HepG2 (cell line): Measurements from ENCODE around the gene KIF26B. TPM values are rescaled to one million over a fixed set of nuclear protein-coding genes. Genes with fewer than 3 reads are reported as not detected.

Source experiments
- ATAC-seq: fragments of 200-7000 bp; cut with Tn5 transposase; 3 replicates; pipeline ENCODE4 v1.9.1; 2020; ENCODE audit warnings: mild to moderate bottlenecking, moderate library complexity
- BruUV-seq: library from RNA; stranded (reverse); fragments of 400-500 nt; replicated peaks from 2 replicates; lab custom pipeline; 2021; lab: Mats Ljungman, UMichigan
- CTCF ChIA-PET: fragments of 300-600 bp; formaldehyde crosslinking; extraction: SDS; loops from one replicate; lab custom pipeline; 2021; ENCODE audit warnings: low total read pairs, inconsistent platforms, low intra/inter-chr PET ratio; lab: Yijun Ruan, JAX
- POLR2A ChIA-PET: fragments of 350-600 bp; sonication (Branson Sonifier 250); formaldehyde crosslinking; loops from one replicate; lab custom pipeline; 2020; ENCODE audit warnings: antibody characterized with exemption, inconsistent platforms; lab: Yijun Ruan, JAX
- DNase-seq: peaks from one replicate; pipeline ENCODE4 v3.0.0-alpha.2; 2015; ENCODE audit warnings: low spot score
- FAIRE-seq: peaks from 3 replicates; lab custom pipeline; 2011; peaks lifted over from hg19 to GRCh38; lab: Jason Lieb, UNC
- H2AFZ ChIP-seq: one replicate; pipeline ENCODE4 v1.6.1; 2011; ENCODE audit warnings: low read length, inconsistent platforms
- H3K27ac ChIP-seq: fragments of 300-600 bp; 3 replicates; pipeline ENCODE4 v1.8.0; 2011; ENCODE audit warnings: mixed run types, mild to moderate bottlenecking, mixed read lengths, low read length, inconsistent platforms; ENCODE audit not compliant: insufficient read depth; ENCODE audit errors: extremely low read length
- H3K27me3 ChIP-seq, 2 experiments: fragments of 200-600 bp in 1 of 2; 2 replicates in 1 of 2; 3 replicates in 1 of 2; pipeline versions ENCODE4 v1.6.0 to v1.8.0; 2011; ENCODE audit warnings: low read length in 2 of 2, mild to moderate bottlenecking in 2 of 2, moderate library complexity in 2 of 2, inconsistent platforms in 1 of 2; ENCODE audit not compliant: insufficient read depth in 2 of 2, control insufficient read depth in 1 of 2
- H3K36me3 ChIP-seq, 2 experiments: fragments of 200-600 bp in 1 of 2; replicated peaks in 1 of 2; 2 replicates in 1 of 2; 3 replicates in 1 of 2; pipeline versions ENCODE4 v1.5.1 to v1.8.0; 2011; ENCODE audit warnings: low read length in 2 of 2, inconsistent platforms in 1 of 2; ENCODE audit not compliant: insufficient read depth in 2 of 2, control insufficient read depth in 1 of 2
- H3K4me1 ChIP-seq: 2 replicates; pipeline ENCODE4 v1.5.1; 2012; ENCODE audit warnings: low read length, inconsistent platforms; ENCODE audit not compliant: insufficient read depth
- H3K4me2 ChIP-seq: 2 replicates; pipeline ENCODE4 v1.6.0; 2011; ENCODE audit warnings: low read depth, low read length, inconsistent platforms
- H3K4me3 ChIP-seq, 3 experiments: fragments of 200-600 bp in 1 of 3; sonication (generic), shearing (Covaris generic) in 1 of 3; replicated peaks in 1 of 3; 2 replicates each; pipeline ENCODE4 v1.5.1; 2011 to 2016; ENCODE audit warnings: low read length in 3 of 3, inconsistent platforms in 2 of 3, low read depth in 2 of 3, mild to moderate bottlenecking in 2 of 3, control low read depth in 1 of 3, mixed read lengths in 1 of 3; ENCODE audit not compliant: insufficient read depth in 1 of 3
- H3K79me2 ChIP-seq: one replicate; pipeline ENCODE4 v1.6.1; 2011; ENCODE audit warnings: low read length, inconsistent platforms; ENCODE audit not compliant: insufficient read depth
- H3K9ac ChIP-seq: 2 replicates; pipeline ENCODE4 v1.6.0; 2011; ENCODE audit warnings: mild to moderate bottlenecking, low read depth, low read length, inconsistent platforms; ENCODE audit not compliant: insufficient read depth
- H3K9me3 ChIP-seq: 2 replicates; pipeline ENCODE4 v1.5.1; 2012; ENCODE audit warnings: mild to moderate bottlenecking, low read length
- H4K20me1 ChIP-seq: 2 replicates; pipeline ENCODE4 v1.6.0; 2011; ENCODE audit warnings: inconsistent platforms, mild to moderate bottlenecking, low read length, moderate library complexity; ENCODE audit not compliant: insufficient read depth
- AGO2 ChIP-seq: fragments of 200-400 bp; formaldehyde crosslinking; optimal IDR thresholded peaks from 2 replicates; pipeline ENCODE3; 2017; ENCODE audit warnings: mild to moderate bottlenecking, low read depth, low read length, moderate library complexity
- ELF1 ChIP-seq: sonication (generic); formaldehyde crosslinking; IDR thresholded peaks from 2 replicates; pipeline ENCODE4 v1.4.0; 2020; ENCODE audit warnings: missing genetic modification reagents
- ELF4 ChIP-seq: sonication (generic); formaldehyde crosslinking; IDR thresholded peaks from 2 replicates; pipeline ENCODE4 v1.5.0; 2020; ENCODE audit warnings: missing genetic modification reagents, mild to moderate bottlenecking, moderate library complexity, borderline replicate concordance
- HDAC1 ChIP-seq: sonication (generic); formaldehyde crosslinking; IDR thresholded peaks from 2 replicates; pipeline ENCODE4 v1.5.1; 2020; ENCODE audit warnings: mild to moderate bottlenecking, missing genetic modification reagents
- HOXA3 ChIP-seq: sonication (generic); formaldehyde crosslinking; IDR thresholded peaks from 2 replicates; pipeline ENCODE4 v1.5.0; 2020; ENCODE audit warnings: missing genetic modification reagents
- IKZF1 ChIP-seq: fragments of 450-650 bp; IDR thresholded peaks from 2 replicates; pipeline ENCODE4 v1.7.1; 2016
- JUN ChIP-seq: sonication (generic); formaldehyde crosslinking; IDR thresholded peaks from 2 replicates; pipeline ENCODE4 v1.4.0; 2020; ENCODE audit warnings: mild to moderate bottlenecking, missing genetic modification reagents
- NR3C1 ChIP-seq: sonication (generic); formaldehyde crosslinking; IDR thresholded peaks from 2 replicates; pipeline ENCODE4 v1.4.0; 2020; ENCODE audit warnings: missing genetic modification reagents
- SP4 ChIP-seq: sonication (generic); formaldehyde crosslinking; IDR thresholded peaks from 2 replicates; pipeline ENCODE4 v1.8.1; 2023; ENCODE audit warnings: mild to moderate bottlenecking, missing genetic modification reagents
- TARDBP ChIP-seq: sonication (generic); formaldehyde crosslinking; IDR thresholded peaks from 2 replicates; pipeline ENCODE4 v1.8.0; 2022; ENCODE audit warnings: mild to moderate bottlenecking, missing genetic modification reagents
- TGIF2 ChIP-seq: IDR thresholded peaks from 2 replicates; pipeline ENCODE4 v1.6.1; 2016; ENCODE audit warnings: control low read depth, missing compliant biosample characterization
- XRCC5 ChIP-seq: fragments of 200-400 bp; formaldehyde crosslinking; optimal IDR thresholded peaks from 2 replicates; pipeline ENCODE3; 2017; ENCODE audit warnings: mild to moderate bottlenecking, low read length
- ZFP41 ChIP-seq: sonication (generic); formaldehyde crosslinking; IDR thresholded peaks from 2 replicates; pipeline ENCODE4 v1.4.0; 2020; ENCODE audit warnings: mild to moderate bottlenecking, missing genetic modification reagents, borderline replicate concordance
- ZNF160 ChIP-seq: sonication (generic); formaldehyde crosslinking; IDR thresholded peaks from 2 replicates; pipeline ENCODE4 v1.8.0; 2022; ENCODE audit warnings: mild to moderate bottlenecking, inconsistent platforms, missing genetic modification reagents
- ZNF382 ChIP-seq: sonication (generic); formaldehyde crosslinking; IDR thresholded peaks from 2 replicates; pipeline ENCODE4 v1.5.0; 2020; ENCODE audit warnings: missing genetic modification reagents, mild to moderate bottlenecking, borderline replicate concordance
- ZNF562 ChIP-seq: sonication (generic); formaldehyde crosslinking; IDR thresholded peaks from 2 replicates; pipeline ENCODE4 v1.8.0; 2022; ENCODE audit warnings: missing genetic modification reagents, borderline replicate concordance
- ZSCAN20 ChIP-seq: sonication (generic); formaldehyde crosslinking; IDR thresholded peaks from 2 replicates; pipeline ENCODE4 v1.4.0; 2020; ENCODE audit warnings: missing genetic modification reagents, mild to moderate bottlenecking, borderline replicate concordance
- WGBS: methylation state at CpG from one replicate; pipeline ENCODE4 v1.1.6; 2017; ENCODE audit warnings: low lambda C conversion rate; 5-methylcytosine and 5-hydroxymethylcytosine counted together
- in situ Hi-C: cut with HindIII; loops from 2 replicates; pipeline ENCODE4 v1.10.0; 2017; ENCODE audit warnings: low pct_unique_long_range_greater_than_20kb; ENCODE audit not compliant: extremely low pct_ligation_motif_present
- intact Hi-C: fragments of 100-400 bp; cut with micrococcal nuclease; formaldehyde crosslinking; loops from one replicate; pipeline ENCODE4 v1.10.0; 2022; ENCODE audit not compliant: unreplicated experiment
- polyA plus RNA-seq, 8 experiments: library from polyadenylated mRNA; depleted of rRNA in 3 of 8; stranded (reverse) in 7 of 8; unstranded in 1 of 8; fragments of >200 nt; fragmentation: Illumina TruSeq in 4 of 8; extraction: Trizol in 4 of 8; gene quantifications; 2 replicates each; pipeline versions ENCODE4 v1.2.1 to v1.2.3, GENCODE V29; 2011 to 2016; ENCODE audit warnings: low read depth in 4 of 8, missing spikeins in 1 of 8, mixed read lengths in 1 of 8; ENCODE audit not compliant: insufficient read depth in 1 of 8
- total RNA-seq, 5 experiments: library from RNA; depleted of rRNA; stranded (reverse); fragments of >200 nt; fragmentation: Illumina TruSeq; extraction: Trizol; gene quantifications; 2 replicates each; pipeline ENCODE4 v1.2.3, GENCODE V29; 2016; ENCODE audit warnings: low read depth in 1 of 5
- TF ChIP-seq, protein P1 (sequence below): sonication (generic); formaldehyde crosslinking; IDR thresholded peaks from 2 replicates; pipeline ENCODE4 v1.8.0; 2022; ENCODE audit warnings: mild to moderate bottlenecking, missing genetic modification reagents, borderline replicate concordance
- TF ChIP-seq, protein P2 (sequence below): fragments of 450-650 bp; IDR thresholded peaks from 2 replicates; pipeline ENCODE4 v1.6.1; 2016
- TF ChIP-seq, protein P3 (sequence below): IDR thresholded peaks from 2 replicates; pipeline ENCODE4 v1.6.1; 2016; ENCODE audit warnings: missing compliant biosample characterization, missing genetic modification reagents, borderline replicate concordance

Gene KIF26B
- total and polyA plus RNA-seq, 2 of the 13 experiments (the other 11 are each of a cell fraction or from before 2014, with no cell fraction given) = 0.08 to 0.09 TPM

DNA sequence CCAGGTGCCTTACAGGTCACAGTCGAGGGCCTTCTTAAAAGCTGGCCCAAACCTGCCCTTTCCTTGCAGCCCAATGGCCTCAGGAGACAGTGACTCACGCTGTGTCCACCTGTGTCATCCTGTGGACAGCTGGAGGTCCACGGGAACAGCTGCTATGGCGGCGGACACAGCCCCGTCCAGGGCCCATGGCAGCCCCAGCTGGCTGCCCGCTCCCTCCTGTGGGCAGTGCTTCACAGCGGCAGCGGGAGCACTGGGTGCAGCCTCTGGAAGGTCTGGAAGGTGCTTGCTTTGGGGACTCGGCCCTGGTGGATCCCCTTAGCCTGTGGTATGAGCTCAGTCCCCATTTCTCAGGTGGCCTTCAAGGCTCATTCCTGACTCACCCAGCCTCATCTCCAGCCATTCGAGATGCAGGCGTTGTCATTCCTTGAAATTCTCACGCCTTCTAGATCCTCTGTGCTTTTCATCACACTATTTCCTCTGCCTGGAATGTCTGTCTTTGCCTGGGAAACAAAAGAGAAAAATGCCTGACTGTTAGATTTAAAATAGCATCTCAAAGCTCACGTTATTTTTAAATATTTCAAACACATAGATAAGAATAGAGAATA, 86.8 kb downstream of the KIF26B start:
- BruUV-seq = no TSS peak

More for the DNA sequence above, 86.8 kb downstream of the KIF26B start:
- Histone ChIP-seq H2AFZ (no peak overlapping the region), H3K9ac (no peak overlapping the region), H3K9me3 (no peaks in the 10 kb centered on the region), H3K27ac (no peak overlapping the region), H3K79me2 (no peaks in the 10 kb centered on the region), H3K4me1 (0 out of 2 replicates have a peak, but pooled peaks cover 5% of the 10 kb centered on the region), H3K4me2 (no peak overlapping the region), H3K4me3 (no peak overlapping the region), H3K36me3 (no peaks in the 10 kb centered on the region), H3K27me3 (no peaks in the 10 kb centered on the region; a peak in 1 of 5 replicates), H4K20me1 (no peaks in the 10 kb centered on the region)
- WGBS = 65% methylated on average over 10 of the region's 14 CpGs
- CTCF ChIA-PET = no interaction called here
- POLR2A ChIA-PET = no interaction called here
- ATAC-seq (peak; percentile 31; the same call in 2 of the 3 replicates), DNase-seq (no peak), FAIRE-seq (no peak)
- intact Hi-C loops = no loop called here
- in situ Hi-C loops = no loop called here
- TF ChIP-seq HOXA3 (CRISPR knock-in tag) (no peak), NR3C1 (CRISPR knock-in tag) (no peak), TGIF2 (CRISPR knock-in tag) (no peak), ZNF382 (no peak), ZFP41 (CRISPR knock-in tag) (no peak), ZSCAN20 (CRISPR knock-in tag) (no peak), ZNF160 (CRISPR knock-in tag) (no peak), TARDBP (CRISPR knock-in tag) (no peak), AGO2 (no peak), ZNF562 (CRISPR knock-in tag) (no peak), SP4 (CRISPR knock-in tag) (no peak), JUN (CRISPR knock-in tag) (no peak), XRCC5 (no peak), HDAC1 (CRISPR knock-in tag) (no peak), ELF4 (CRISPR knock-in tag) (no peak), ELF1 (no peak), IKZF1 (no peak)
- TF ChIP-seq, protein P1, sequence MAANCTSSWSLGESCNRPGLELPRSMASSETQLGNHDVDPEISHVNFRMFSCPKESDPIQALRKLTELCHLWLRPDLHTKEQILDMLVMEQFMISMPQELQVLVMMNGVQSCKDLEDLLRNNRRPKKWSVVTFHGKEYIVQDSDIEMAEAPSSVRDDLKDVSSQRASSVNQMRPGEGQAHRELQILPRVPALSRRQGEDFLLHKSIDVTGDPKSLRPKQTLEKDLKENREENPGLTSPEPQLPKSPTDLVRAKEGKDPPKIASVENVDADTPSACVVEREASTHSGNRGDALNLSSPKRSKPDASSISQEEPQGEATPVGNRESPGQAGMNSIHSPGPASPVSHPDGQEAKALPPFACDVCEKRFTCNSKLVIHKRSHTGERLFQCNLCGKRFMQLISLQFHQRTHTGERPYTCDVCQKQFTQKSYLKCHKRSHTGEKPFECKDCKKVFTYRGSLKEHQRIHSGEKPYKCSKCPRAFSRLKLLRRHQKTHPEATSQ (CRISPR knock-in tag) = no peak
- TF ChIP-seq, protein P2, sequence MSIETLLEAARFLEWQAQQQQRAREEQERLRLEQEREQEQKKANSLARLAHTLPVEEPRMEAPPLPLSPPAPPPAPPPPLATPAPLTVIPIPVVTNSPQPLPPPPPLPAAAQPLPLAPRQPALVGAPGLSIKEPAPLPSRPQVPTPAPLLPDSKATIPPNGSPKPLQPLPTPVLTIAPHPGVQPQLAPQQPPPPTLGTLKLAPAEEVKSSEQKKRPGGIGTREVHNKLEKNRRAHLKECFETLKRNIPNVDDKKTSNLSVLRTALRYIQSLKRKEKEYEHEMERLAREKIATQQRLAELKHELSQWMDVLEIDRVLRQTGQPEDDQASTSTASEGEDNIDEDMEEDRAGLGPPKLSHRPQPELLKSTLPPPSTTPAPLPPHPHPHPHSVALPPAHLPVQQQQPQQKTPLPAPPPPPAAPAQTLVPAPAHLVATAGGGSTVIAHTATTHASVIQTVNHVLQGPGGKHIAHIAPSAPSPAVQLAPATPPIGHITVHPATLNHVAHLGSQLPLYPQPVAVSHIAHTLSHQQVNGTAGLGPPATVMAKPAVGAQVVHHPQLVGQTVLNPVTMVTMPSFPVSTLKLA = no peak
- TF ChIP-seq, protein P3, sequence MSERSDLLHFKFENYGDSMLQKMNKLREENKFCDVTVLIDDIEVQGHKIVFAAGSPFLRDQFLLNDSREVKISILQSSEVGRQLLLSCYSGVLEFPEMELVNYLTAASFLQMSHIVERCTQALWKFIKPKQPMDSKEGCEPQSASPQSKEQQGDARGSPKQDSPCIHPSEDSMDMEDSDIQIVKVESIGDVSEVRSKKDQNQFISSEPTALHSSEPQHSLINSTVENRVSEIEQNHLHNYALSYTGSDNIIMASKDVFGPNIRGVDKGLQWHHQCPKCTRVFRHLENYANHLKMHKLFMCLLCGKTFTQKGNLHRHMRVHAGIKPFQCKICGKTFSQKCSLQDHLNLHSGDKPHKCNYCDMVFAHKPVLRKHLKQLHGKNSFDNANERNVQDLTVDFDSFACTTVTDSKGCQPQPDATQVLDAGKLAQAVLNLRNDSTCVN (CRISPR knock-in tag) = no peak
